ENCODE data around the gene TXNL4A. TPM values are rescaled to one million over a fixed set of nuclear protein-coding genes. Genes with fewer than 3 reads are reported as not detected.

Gene TXNL4A
- total RNA-seq, 2 donors from 2014 or later, result 101 to 138 TPM

- no peak for DNase-seq
- H3K36me3 ChIP-seq, result no peaks in the 10 kb centered on the region
- no peak for TF ChIP-seq CTCF (IDR thresholded peaks at IDR 0.05)
- intact Hi-C loops (cut with DNase I), result no loop called here
- H3K4me1 ChIP-seq, result peaks cover 19% of the 10 kb centered on the region
- H3K27me3 ChIP-seq, result no peaks in the 10 kb centered on the region
- H3K27ac ChIP-seq, result no peak overlapping the region
- no peaks in the 10 kb centered on the region for H3K9me3 ChIP-seq
- H3K4me3 ChIP-seq, result no peak overlapping the region
- H3K9ac ChIP-seq (ENCODE audit: low read depth in 2 of 2, low read length in 2 of 2), result no peak overlapping the region
These were observed 29.4 kb downstream of the TXNL4A start for GRCh38 chr18:79958981-79959380.

GRCh38 chr18:79956276-79956675, 32.1 kb downstream of the TXNL4A start:
- no peaks in the 10 kb centered on the region for H3K36me3 ChIP-seq
- DNase-seq, result peak; percentile 18
- H3K27me3 ChIP-seq, result no peaks in the 10 kb centered on the region
- H3K27ac ChIP-seq, result no peak overlapping the region
- H3K9ac ChIP-seq (ENCODE audit: low read depth in 2 of 2, low read length in 2 of 2), result no peak overlapping the region
- H3K4me1 ChIP-seq, result peaks cover 15% of the 10 kb centered on the region
- intact Hi-C loops (cut with DNase I), result no loop called here
- H3K4me3 ChIP-seq, result no peak overlapping the region
- H3K9me3 ChIP-seq, result no peaks in the 10 kb centered on the region
- TF ChIP-seq CTCF (IDR thresholded peaks at IDR 0.05), result no peak

DNA sequence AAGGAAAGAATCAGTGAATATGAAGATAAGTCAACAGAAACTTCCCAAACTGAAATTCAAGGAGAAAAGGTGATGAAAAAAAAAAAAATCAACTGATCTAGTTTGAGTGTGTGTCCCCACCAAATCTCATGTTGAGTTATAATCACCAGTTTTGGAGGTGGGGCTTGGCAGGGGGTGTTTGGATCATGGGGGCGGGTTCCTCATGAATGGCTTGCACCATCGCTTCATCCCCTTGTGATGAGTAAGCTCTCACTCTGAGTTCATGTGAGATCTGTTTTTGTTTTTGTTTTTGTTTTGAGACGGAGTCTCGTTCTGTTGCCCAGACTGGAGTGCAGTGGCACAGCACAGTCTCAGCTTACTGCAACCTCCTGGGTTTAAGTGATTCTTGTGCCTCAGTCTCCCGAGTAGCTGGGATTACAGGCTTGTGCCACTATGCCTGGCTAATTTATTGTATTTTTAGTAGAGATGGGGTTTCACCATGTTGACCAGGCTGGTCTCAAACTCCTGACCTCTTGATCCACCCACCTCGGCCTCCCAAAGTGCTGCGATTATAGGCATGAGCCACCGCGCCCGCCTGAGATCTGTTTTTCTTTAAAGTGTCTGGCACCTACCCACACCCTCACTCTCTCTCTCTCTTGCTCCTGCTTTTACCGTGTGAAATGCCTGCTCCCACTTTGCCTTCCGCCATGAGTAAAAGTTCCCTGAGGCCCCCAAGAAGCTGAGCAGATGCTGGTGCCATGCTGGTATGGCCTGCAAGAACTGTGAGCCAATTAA, 32.9 kb downstream of the TXNL4A start:
- H3K4me1 ChIP-seq, result peaks cover 7% of the 10 kb centered on the region
- H3K4me3 ChIP-seq, result no peak overlapping the region
- TF ChIP-seq CTCF (IDR thresholded peaks at IDR 0.05), result no peak
- no peaks in the 10 kb centered on the region for H3K36me3 ChIP-seq
- no peak overlapping the region for H3K9ac ChIP-seq (ENCODE audit: low read depth in 2 of 2, low read length in 2 of 2)
- H3K27me3 ChIP-seq, result no peaks in the 10 kb centered on the region
- intact Hi-C loops (cut with DNase I), result no loop called here
- DNase-seq, result peak; percentile 19
- H3K9me3 ChIP-seq, result no peaks in the 10 kb centered on the region
- no peak overlapping the region for H3K27ac ChIP-seq

GRCh38 chr18:79954791-79955190, 33.6 kb downstream of the TXNL4A start:
- peak overlapping the region; percentile 55 for H3K27ac ChIP-seq
- intact Hi-C loops (cut with DNase I), result no loop called here
- H3K36me3 ChIP-seq, result no peaks in the 10 kb centered on the region
- no peak overlapping the region for H3K4me3 ChIP-seq
- no peaks in the 10 kb centered on the region for H3K27me3 ChIP-seq
- TF ChIP-seq CTCF (IDR thresholded peaks at IDR 0.05), result no peak
- peaks cover 8% of the 10 kb centered on the region for H3K4me1 ChIP-seq
- DNase-seq, result peak; percentile 54
- H3K9ac ChIP-seq (ENCODE audit: low read depth in 2 of 2, low read length in 2 of 2), result peak overlapping the region in 1 of 2 donors; percentile 62
- no peaks in the 10 kb centered on the region for H3K9me3 ChIP-seq

- DNase-seq, result peak; percentile 81
- Histone ChIP-seq H3K36me3 (no peaks in the 10 kb centered on the region), H3K27ac (peak overlapping the region; percentile 55), H3K9ac (ENCODE audit: low read depth in 2 of 2, low read length in 2 of 2) (peak overlapping the region in 1 of 2 donors; percentile 70), H3K27me3 (no peaks in the 10 kb centered on the region), H3K4me1 (peaks cover 6% of the 10 kb centered on the region), H3K4me3 (no peak overlapping the region), H3K9me3 (no peaks in the 10 kb centered on the region)
- no peak for TF ChIP-seq CTCF (IDR thresholded peaks at IDR 0.05)
- intact Hi-C loops (cut with DNase I), result no loop called here
These were observed 34.3 kb downstream of the TXNL4A start for GRCh38 chr18:79953971-79954651.

Measured in colonic mucosa (tissue), 4 donors.